Stimulated activated CD4-positive, alpha-beta T cell treated with anti-CD3 and anti-CD28 coated beads, Interleukin-12 subunit alpha, Interleukin-12 subunit beta, amount 100 ng/mL, for 48 hours (primary cell): ENCODE measurements around the gene HCAR1.
"Not testable (repeated sequence)": the region's sequence is repeated elsewhere in the genome, so short reads cannot be mapped to it uniquely, and the experiment has no call there.

Experiments
- DNase-seq, 3 donors: peaks; one replicate each; pipeline ENCODE4 v3.0.0-alpha.2; 2020; ENCODE audit warnings: low read depth in 2 of 3, low spot score in 1 of 3

Gene HCAR1

GRCh38 chr12:122721057-122721545 lies 9.5 kb downstream of the HCAR1 start:
- DNase-seq = no peak

- DNase-seq = not testable (repeated sequence)
Observed at GRCh38 chr12:122716658-122717057, 14.0 kb downstream of the HCAR1 start, which contains the start of gene HCAR3. HCAR3 (minus strand) TSS chr12:122716811; CDS start chr12:122716737, 74 bp downstream.

- DNase-seq = not testable (repeated sequence)
Observed at GRCh38 chr12:122715211-122715610, 15.4 kb downstream of the HCAR1 start.

GRCh38 chr12:122713491-122714188 lies 17.0 kb downstream of the HCAR1 start:
- not testable (repeated sequence) for DNase-seq

GRCh38 chr12:122711266-122711665 lies 19.4 kb downstream of the HCAR1 start:
- DNase-seq = not testable (repeated sequence)

DNA sequence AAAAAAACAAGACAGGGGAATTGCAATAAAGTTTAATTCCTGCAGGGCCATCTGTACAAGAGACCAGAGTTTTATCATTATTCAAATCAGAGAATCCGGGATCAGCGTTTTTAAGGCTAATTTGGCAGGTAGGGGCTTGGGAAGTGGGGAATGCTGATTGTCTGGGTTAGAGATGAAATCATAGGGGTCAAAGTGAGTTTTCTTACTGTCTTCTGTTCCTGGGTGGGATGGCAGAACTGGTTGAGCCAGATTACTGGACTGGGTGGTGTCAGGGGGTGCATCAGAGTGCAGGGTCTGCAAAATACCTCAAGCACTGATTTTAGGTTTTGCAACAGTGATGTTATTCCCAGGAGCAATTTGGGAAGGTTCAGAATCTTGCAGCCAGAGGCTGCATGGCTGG lies 20.3 kb downstream of the HCAR1 start:
- not testable (repeated sequence) for DNase-seq

- DNase-seq = not testable (repeated sequence)
Observed at GRCh38 chr12:122709287-122709686, 21.4 kb downstream of the HCAR1 start.

- DNase-seq = not testable (repeated sequence)
Observed at GRCh38 chr12:122703841-122704240, 26.8 kb downstream of the HCAR1 start.

DNA sequence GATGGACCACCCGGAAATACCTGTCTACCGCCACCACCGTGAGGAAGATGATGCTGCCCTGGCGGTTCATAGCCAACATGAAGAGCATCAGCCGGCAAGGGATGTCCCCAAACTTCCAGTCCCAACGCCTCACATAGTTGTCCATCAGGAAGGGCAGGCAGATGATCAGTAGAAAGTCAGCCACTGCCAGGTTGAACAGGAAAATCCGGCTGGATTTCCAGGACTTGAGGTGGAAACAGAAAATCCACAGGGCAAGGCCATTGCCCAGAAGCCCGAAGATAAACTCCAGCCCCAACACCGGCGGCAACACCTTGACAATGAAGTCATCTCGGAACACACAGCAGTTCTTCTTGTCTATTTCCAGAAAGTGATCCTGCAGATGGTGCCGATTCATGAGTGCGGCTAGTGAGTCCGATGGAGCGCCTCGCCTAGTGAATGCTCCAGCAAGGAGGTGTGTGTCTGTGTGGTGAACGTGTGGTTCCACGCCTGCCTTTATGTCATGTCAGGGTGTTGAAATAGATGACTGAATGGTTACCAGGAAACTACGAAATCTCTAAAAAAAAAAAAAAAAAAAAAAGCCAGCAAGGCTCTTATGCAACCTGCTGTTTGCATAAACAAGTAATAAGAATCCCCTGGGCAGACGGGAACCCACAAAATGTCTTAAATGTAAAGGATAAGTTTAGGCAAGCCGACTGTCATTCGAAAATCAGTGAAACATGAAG lies 27.6 kb downstream of the HCAR1 start, which contains the start of gene HCAR2:
Gene HCAR2 (minus strand): TSS at position 468 of the 722 bp plus-strand sequence. CDS start 74 bp downstream, at position 394.
- not testable (repeated sequence) for DNase-seq

DNA sequence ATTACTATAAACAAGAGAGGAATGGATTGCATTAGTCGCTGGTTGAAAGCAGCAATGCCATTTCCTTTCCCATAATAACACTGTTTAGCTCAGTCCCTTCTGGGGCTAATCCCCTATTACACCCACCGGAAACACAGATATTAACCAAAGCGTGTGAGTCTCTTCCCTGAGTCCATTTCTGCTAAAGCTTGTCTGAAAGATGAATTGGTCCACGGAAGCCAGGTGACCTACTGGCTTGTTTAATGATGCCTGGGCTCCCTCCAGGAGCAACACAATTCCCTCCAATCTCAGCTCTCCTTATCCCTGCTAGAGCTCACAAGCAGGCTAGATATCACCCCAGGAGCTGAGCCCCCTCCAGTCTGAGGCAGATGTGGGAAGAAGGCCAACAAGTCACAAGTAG lies 29.2 kb downstream of the HCAR1 start:
- not testable (repeated sequence) for DNase-seq

- not testable (repeated sequence) for DNase-seq
Observed at GRCh38 chr12:122700038-122700710, 30.5 kb downstream of the HCAR1 start.

DNA sequence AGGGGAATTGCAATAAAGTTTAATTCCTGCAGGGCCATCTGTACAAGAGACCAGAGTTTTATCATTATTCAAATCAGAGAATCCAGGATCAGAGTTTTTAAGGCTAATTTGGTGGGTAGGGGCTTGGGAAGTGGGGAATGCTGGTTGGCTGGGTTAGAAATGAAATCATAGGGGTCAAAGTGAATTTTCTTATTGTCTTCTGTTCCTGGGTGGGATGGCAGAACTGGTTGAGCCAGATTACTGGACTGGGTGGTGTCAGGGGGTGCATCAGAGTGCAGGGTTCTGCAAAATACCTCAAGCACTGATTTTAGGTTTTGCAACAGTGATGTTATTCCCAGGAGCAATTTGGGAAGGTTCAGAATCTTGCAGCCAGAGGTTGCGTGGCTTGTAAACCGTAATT lies 33.7 kb downstream of the HCAR1 start:
- not testable (repeated sequence) for DNase-seq

DNA sequence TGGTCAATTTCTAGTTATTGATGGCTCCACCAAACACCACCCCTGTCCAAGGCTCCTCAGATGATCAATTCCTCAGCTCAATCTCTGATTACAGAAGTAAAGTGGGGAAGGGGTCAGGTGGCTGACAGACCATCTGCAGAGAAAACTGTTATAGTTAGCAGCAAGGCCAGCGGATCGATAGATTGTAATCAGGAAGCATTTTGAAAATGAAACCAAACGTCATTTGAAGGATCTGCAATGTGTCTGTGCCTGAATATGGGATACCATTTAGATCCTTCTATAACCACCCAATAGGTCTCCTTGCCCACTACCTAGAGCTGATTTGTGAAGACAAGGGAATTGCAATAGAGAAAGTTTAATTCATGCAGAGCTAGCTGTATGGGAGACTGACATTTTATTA lies 39.1 kb downstream of the HCAR1 start:
- no peak for DNase-seq

GRCh38 chr12:122688291-122688690 lies 42.4 kb downstream of the HCAR1 start:
- no peak for DNase-seq

GRCh38 chr12:122687086-122687485 lies 43.6 kb downstream of the HCAR1 start:
- no peak for DNase-seq

DNA sequence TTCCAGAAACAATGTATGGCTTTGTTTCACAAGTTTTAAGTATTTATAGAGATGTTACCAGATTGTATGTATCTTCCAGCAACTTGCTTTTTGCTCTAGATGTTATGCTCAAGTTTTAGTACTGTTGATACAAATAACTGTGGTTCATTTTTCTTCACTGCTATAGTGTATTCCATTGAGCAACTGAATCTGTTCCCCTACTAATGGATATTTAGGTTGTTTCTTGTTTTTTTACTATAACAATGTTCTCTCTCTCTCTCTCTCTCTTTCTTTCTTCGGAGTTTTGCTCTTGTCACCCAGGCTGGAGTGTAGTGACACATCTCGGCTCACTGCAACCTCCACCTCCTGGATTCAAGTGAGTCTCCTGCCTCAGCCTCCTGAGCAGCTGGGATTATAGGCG lies 44.1 kb downstream of the HCAR1 start:
- DNase-seq = no peak

GRCh38 chr12:122684297-122684813 lies 46.3 kb downstream of the HCAR1 start:
- no peak for DNase-seq

DNA sequence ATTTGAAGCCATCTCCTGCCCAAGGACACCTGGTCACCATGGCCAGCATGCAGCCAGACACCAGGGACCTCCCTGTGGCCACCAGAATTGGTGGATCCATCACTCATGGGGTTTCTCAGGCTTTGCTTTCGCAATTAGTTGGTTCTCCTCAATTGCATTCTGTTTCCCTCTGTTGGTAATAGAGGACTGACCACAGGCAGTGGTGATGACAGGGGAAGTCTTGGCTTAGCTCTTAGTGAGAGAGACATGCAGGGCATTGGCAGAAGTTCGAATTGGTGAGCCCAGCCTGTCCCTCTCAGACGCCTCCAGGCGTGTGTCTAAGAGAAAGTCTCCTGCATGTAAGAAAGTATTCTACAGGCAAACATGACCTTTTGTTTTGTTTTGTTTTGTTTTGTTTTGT lies 48.8 kb downstream of the HCAR1 start:
- DNase-seq = no peak

DNA sequence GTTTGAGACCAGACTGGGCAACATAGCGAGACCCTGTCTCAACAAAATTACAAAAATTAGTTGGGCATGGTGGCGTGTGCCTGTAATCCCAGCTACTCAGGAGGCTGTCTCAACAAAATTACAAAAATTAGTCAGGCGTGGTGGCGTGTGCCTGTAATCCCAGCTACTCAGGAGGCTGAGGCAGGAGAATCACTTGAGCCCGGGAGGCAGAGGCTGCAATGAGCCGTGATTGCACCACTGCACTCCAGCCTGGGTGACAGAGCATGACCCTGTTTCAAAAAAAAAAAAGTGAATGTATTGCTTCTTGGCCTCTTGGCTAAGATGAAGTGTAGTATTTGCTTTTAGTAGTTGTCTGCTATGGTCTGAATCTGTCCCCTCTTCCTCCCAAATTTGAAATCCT lies 49.7 kb downstream of the HCAR1 start:
- not testable (repeated sequence) for DNase-seq

DNA sequence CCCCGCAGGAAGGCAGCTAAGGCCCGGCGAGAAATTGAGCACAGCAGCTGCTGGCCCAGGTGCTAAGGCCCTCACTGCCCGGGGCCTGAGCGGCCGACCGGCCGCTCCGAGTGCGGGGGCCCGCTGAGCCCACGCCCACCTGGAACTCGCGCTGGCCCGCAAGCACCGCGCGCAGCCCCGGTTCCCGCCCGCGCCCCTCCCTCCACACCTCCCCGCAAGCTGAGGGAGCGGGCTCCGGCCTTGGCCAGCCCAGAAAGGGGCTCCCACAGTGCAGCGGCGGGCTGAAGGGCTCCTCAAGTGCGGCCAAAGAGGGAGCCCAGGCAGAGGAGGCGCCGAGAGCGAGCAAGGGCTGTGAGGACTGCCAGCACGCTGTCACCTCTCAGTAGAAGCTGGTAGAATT lies 53.9 kb downstream of the HCAR1 start:
- DNase-seq = not testable (repeated sequence)
